CD4-positive, alpha-beta T cell treated with Interleukin-2 at 100 ng/mL for 4 hours (primary cell): Measurements from ENCODE around the gene SEL1L2.
A peak's percentile ranks its signal among the peaks of the same experiment; 100 is the strongest.

Source experiments
- DNase-seq: peaks from one replicate; pipeline ENCODE4 v3.0.0-alpha.2; 2020; ENCODE audit warnings: low spot score

The SEL1L2 gene

DNA sequence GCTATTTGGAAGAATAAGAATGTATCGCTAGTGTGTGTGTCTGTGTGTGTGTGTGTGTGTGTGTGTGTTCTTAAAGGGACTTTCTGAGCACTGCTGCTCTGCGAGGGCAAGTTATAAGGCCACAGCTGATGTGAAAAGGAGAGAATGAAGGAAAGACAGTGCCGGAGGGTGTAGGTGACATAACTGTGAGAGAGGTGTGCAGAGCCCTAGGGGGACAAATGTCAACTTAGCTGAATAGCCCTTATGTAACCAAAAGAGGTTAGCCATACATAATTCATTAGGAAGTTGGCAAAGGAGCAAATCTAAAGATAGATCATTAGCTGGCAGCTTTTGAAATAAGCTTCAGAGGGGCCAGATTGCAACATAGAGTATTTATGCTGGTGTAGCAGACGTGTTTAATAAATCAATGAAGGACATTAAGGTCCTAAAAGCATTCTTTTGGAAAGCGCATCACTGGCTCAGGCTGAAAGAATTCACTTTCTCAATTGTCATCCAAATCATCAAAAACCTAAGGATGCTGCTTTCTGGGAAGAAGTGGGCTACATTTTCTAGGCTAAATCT, 124.5 kb downstream of the SEL1L2 start:
- no peak for DNase-seq

GRCh38 chr20:13865156-13865555, 125.3 kb downstream of the SEL1L2 start:
- no peak for DNase-seq

DNA sequence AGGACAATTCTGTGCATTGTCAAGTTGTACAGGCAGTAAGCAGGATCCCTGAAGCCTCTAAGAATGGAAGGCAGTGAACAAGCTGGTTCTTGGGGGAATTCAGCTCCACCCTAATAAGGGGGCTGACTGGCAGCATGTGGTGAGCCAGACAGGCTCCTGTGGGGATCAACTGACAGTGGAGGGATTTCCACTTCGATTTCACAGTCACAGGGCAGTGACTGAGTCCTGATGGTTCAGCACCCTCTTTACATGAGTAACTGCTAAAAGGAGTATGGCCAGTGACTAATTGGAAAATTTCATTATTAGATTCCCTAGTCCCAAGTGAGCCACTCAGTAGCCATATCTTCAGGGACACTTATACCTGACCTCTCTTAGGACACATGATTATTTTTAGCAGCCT, 127.2 kb downstream of the SEL1L2 start:
- no peak for DNase-seq

GRCh38 chr20:13862245-13862644, 128.2 kb downstream of the SEL1L2 start:
- DNase-seq = no peak

- no peak for DNase-seq
Observed at GRCh38 chr20:13858871-13859270, 131.5 kb downstream of the SEL1L2 start.

- no peak for DNase-seq
Observed at GRCh38 chr20:13858439-13858838, 132.0 kb downstream of the SEL1L2 start.

- DNase-seq = no peak
Observed at GRCh38 chr20:13857961-13858360, 132.5 kb downstream of the SEL1L2 start.

DNA sequence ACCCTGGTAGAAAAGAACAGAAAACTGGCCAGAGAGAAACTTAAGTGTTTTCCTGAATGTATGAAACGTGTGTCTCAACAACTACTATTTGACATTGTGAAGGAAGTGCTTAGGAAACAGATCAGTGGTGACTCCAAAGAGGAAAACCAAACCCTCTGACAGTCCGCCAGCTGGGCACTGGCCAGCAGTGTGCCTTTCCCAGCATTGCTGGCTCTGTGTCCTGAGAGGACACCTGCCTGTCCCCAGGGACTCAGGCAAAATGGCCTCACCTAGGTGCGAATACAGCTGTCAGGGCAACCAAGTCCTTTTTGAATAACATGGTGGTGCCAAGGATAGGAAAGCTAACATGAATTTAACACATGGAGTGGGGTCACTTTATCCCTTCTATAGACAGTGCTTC, 133.1 kb downstream of the SEL1L2 start:
- DNase-seq = no peak

DNA sequence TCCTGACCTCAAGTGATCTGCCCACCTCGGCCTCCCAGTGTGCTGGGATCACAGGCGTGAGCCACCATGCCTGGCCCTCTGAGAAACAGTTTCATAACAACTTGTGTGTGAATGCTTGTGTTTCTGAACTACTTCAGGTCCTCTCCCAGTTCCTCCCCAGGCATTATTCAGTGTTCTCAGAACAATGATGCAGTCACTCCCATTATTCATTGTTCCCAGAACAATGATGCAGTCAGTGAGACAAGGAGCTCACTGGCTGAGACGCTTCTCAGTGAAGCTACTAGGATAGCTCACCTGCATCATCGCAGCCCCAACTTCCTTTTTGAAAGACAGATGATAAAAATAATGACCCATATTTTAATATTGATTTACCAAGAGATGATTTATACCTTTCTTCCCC, 134.1 kb downstream of the SEL1L2 start:
- DNase-seq = no peak

GRCh38 chr20:13855613-13856012, 134.8 kb downstream of the SEL1L2 start:
- no peak for DNase-seq

- no peak for DNase-seq
Observed at GRCh38 chr20:13852306-13852705, 138.1 kb downstream of the SEL1L2 start.

GRCh38 chr20:13851279-13851678, 139.1 kb downstream of the SEL1L2 start:
- DNase-seq = no peak

- no peak for DNase-seq
Observed at GRCh38 chr20:13844296-13844695, 146.1 kb downstream of the SEL1L2 start.

GRCh38 chr20:13841206-13841605, 149.2 kb downstream of the SEL1L2 start:
- no peak for DNase-seq

DNA sequence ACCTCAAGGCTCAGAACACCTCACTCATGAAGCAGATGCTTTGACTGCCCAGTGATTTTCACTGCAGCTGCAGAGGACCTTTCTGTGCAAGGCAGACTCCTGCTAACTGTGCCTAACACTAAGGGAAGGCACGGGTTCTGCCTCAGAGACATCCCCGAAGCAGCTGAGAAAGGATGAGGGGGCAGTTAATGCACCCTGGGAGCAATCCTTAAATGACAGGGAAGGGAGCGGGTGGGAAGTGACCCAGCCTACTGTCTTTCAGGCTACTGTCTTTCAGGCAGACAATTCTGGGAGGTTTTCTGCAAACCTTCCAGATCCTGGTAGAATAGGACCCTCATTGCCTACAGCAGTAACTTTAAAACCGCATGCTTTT, 150.3 kb downstream of the SEL1L2 start:
- DNase-seq = no peak

DNA sequence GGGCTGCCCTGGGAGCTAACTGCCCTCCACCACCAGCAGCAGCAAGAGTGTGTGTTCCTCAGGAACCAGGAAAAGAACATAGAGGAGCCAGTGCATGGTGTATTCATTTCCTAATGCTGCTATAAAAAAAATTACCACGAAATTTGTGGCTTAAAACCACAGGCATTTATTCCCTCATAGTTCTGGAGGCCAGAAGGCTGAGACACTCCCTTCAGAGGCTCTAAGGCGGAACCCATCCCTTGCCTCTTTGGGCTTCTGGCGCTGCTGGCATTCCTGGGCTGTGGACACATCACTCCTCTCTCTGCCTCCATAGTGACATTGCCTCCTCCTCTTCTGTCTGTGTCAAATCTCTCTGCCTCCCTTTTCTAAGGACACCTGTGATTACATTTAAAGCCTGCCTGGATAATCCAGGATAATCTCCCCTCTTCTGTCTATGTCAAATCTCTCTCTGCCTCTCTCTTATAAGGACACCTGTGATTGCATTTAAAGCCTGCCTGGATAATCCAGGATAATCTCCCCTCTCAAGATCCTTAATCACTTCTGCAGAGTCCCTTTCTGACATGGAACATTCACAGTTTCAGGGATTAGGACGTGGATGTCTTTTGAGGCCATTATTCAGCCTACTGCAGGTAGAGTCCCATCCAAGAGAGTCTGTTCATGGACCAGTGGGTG, 150.9 kb downstream of the SEL1L2 start:
- no peak for DNase-seq

GRCh38 chr20:13838664-13839063, 151.8 kb downstream of the SEL1L2 start:
- DNase-seq = no peak

DNA sequence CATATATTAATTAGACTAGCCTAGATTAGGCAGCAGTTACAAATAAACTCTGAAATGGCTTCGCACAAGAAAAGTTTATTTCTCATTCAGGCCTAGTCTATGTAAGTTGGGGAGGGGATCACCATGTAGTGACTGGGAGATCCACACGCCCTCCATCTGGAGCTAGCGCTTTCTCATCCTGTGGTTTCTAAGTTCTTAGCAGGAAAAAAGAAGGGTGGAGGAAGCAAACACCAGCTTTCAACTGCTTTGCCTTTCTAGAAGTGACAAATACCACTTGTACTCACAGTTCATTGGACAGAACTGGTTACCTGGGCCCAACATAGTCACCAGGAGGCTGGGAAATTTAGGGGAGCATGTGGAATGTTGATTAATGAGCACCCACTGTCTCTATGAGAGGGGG, 158.9 kb downstream of the SEL1L2 start:
- no peak for DNase-seq

GRCh38 chr20:13825465-13825864, 164.9 kb downstream of the SEL1L2 start:
- no peak for DNase-seq

DNA sequence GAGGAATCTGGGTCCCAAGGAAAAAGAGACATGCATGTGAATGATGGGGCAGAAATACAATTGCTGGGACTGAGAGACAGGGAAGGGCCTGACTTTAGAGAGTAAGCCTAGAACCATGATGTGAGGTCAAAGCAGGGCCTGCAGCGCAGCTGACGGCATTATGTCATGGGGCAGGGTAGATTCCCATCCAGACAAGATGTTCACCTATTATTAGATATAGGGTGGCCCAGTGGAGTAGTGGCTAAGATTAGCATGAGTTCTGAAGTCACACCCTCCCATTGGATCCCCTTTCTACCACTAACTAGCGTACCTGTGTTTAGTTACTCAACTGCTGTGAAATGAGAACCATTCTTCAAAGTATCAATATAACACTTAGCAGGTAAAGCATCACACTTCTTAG, 166.0 kb downstream of the SEL1L2 start:
- no peak for DNase-seq

DNA sequence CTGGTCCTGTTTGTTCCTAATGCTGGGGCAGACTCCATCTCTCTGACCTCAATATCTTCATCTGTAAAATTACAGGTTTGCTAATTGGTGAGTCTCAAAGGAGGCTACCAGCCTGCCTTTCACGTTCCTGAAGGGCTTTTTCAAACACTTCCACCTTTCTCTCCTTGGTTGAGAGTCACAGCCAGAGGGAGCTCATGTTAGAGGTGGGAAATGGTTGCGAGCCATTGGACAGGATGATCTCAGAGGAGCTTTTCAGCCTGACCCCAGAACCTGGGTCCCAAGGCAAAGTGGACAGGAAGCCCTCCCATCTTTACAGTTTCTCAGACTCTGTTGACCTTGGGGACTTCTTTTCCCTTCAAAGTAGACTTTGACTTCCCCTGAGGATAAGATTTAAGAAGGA, 168.0 kb downstream of the SEL1L2 start:
- no peak for DNase-seq

GRCh38 chr20:13821876-13822275, 168.5 kb downstream of the SEL1L2 start:
- no peak for DNase-seq

DNA sequence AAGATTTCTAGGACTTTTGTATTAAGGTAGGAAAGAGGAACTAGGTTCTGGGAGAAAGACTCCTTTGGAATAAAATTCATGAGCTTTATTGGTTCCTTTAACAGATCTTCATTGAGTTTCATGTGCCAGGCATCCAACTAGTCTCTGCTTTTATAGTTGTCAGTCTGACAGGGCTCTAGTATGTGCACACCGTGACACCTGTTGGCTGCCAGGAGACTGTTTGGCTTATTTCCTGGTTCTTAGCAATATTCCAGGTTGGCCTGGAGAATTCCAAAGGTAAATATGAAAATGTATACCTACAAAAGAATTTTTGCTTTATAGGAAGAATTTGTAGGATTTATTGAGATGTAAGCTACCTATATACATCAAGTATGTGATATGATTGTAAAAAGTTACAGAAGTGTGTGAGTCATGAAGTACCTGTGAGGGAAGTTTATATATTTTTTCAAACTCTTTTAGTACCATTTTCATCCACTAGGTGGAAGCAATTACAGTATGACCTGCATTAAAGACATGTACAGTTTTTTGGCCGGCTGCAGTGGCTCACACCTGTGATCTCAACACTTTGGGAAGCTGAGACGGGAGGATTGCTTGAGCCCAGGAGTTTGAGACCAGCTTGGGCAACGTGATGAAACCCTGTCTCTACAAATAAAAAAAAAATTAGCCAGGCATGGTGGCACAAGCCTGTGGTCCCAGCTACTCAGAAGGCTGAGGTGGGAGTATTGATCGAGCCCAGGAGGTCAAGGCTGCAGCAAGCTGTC, 170.3 kb downstream of the SEL1L2 start:
- peak; percentile 55 for DNase-seq

DNA sequence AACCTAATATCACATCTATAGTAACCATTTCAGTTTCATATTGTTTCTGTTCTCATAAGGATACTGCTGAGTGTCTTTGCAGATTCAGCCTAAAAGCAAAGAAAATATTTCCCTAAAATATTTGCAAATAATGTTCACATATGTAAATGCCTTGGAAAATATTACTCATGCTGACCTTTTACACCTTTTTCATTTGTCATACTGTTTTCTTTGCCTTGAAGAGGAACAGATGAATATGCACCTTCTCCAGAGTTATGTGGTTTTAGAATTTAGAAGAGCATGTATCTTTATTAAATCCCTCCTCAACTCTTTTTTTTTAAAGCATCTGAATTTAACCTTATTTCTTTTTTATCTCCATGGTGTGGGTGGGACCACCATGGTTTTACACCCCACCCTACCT, 173.1 kb downstream of the SEL1L2 start:
- DNase-seq = no peak
